ENCODE measurements around the gene RTP5. TPM values are rescaled to one million over a fixed set of nuclear protein-coding genes. Genes with fewer than 3 reads are reported as not detected.
"Not testable (repeated sequence)": the region's sequence is repeated elsewhere in the genome, so short reads cannot be mapped to it uniquely, and the experiment has no call there.

Gene RTP5
- total and polyA plus RNA-seq, 5 donors, result 0.05 TPM; not detected in 4

- H3K27ac ChIP-seq (ENCODE audit: low read length), result no peak overlapping the region
- no peaks in the 10 kb centered on the region for H3K27me3 ChIP-seq (ENCODE audit: control insufficient read depth, insufficient read depth)
- intact Hi-C loops (cut with DNase I), result loop anchor here (10.0 kb wide), 2 partner anchors 140 to 150 kb away; partner anchors contain the start of gene D2HGDH (in 3 of the 4)
- ATAC-seq, result no peak
- no peaks in the 10 kb centered on the region for H3K9me3 ChIP-seq (ENCODE audit: control insufficient read depth, low read length)
- 97% methylated on average over 17 of the region's 17 CpGs for WGBS
- H3K4me1 ChIP-seq (ENCODE audit: control insufficient read depth, insufficient read depth, low read length), result no peaks in the 10 kb centered on the region
- peak in 2 of 3 donors; percentile 41 to 50 for DNase-seq
- H3K4me3 ChIP-seq (ENCODE audit: low read length), result no peak overlapping the region
These were observed 4.9 kb downstream of the RTP5 start for GRCh38 chr2:241874277-241874925.

GRCh38 chr2:241875754-241876527, 6.4 kb downstream of the RTP5 start:
- not testable (repeated sequence) for H3K9me3 ChIP-seq (ENCODE audit: control insufficient read depth, low read length); H3K27me3 ChIP-seq (ENCODE audit: control insufficient read depth, insufficient read depth); ATAC-seq; H3K4me1 ChIP-seq (ENCODE audit: control insufficient read depth, insufficient read depth, low read length); H3K4me3 ChIP-seq (ENCODE audit: low read length); H3K27ac ChIP-seq (ENCODE audit: low read length)
- 52% methylated on average over 20 of the region's 22 CpGs for WGBS
- DNase-seq, result peak in 2 of 3 donors; percentile 62 to 80
- intact Hi-C loops (cut with DNase I), result loop anchor here (10.0 kb wide), 2 partner anchors 141 to 151 kb away; partner anchors contain the start of gene D2HGDH (in 3 of the 4)

DNA sequence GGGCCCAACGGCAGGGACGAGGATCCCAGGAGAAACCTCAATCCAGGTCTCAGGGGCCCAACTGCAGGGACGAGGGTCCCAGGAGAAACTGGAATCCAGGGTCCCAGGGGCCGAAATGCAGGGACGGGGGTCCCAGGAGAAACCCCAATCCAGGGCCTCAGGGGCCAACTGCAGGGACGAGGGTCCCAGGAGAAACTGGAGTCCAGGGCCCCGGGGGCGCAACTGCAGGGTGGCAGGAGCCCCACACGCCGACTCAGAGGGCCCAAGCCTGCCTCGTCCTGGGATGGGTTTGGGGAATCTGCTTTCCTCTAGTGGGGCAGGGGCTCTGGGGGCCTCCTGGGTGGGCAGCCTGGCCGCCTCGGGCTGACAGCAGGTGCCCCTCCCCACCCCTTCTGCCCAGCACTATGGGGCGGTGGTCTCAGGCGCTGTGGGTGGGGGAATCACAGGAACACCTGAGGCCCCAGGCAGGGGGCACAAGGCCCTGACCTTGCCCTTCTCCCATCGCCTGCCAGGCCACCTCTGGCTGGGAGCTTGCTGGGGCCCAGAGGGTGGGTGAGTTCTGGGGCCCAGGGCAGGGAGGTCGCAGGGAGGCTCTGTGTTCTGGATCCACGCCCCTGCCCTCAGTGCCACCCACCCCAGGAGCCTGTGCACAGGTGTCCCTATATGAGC, 7.1 kb downstream of the RTP5 start:
- H3K27me3 ChIP-seq (ENCODE audit: control insufficient read depth, insufficient read depth), result no peaks in the 10 kb centered on the region
- no peak overlapping the region for H3K4me3 ChIP-seq (ENCODE audit: low read length)
- WGBS, result 85% methylated on average over 18 of the region's 18 CpGs
- H3K27ac ChIP-seq (ENCODE audit: low read length), result no peak overlapping the region
- DNase-seq (peak in 2 of 3 donors; percentile 49 to 59), ATAC-seq (no peak)
- intact Hi-C loops (cut with DNase I), result loop anchor here (10.0 kb wide), 2 partner anchors 142 to 152 kb away; partner anchors contain the start of gene D2HGDH (in 3 of the 4)
- no peaks in the 10 kb centered on the region for H3K4me1 ChIP-seq (ENCODE audit: control insufficient read depth, insufficient read depth, low read length)
- H3K9me3 ChIP-seq (ENCODE audit: control insufficient read depth, low read length), result no peaks in the 10 kb centered on the region

GRCh38 chr2:241877197-241877685, 7.7 kb downstream of the RTP5 start:
- Histone ChIP-seq H3K4me1 (ENCODE audit: control insufficient read depth, insufficient read depth, low read length) (no peaks in the 10 kb centered on the region), H3K9me3 (ENCODE audit: control insufficient read depth, low read length) (no peaks in the 10 kb centered on the region), H3K27me3 (ENCODE audit: control insufficient read depth, insufficient read depth) (no peaks in the 10 kb centered on the region), H3K27ac (ENCODE audit: low read length) (no peak overlapping the region), H3K4me3 (ENCODE audit: low read length) (no peak overlapping the region)
- peak in 2 of 3 donors; percentile 41 to 58 for DNase-seq
- no peak for ATAC-seq
- intact Hi-C loops (cut with DNase I), result loop anchor here (10.0 kb wide), 2 partner anchors 142 to 152 kb away; partner anchors contain the start of gene D2HGDH (in 3 of the 4)
- WGBS, result 73% methylated on average over 16 of the region's 16 CpGs

GRCh38 chr2:241877989-241878970, 8.8 kb downstream of the RTP5 start:
- 32% methylated on average over 27 of the region's 27 CpGs for WGBS
- Histone ChIP-seq H3K9me3 (ENCODE audit: control insufficient read depth, low read length) (no peaks in the 10 kb centered on the region), H3K27me3 (ENCODE audit: control insufficient read depth, insufficient read depth) (no peaks in the 10 kb centered on the region), H3K4me1 (ENCODE audit: control insufficient read depth, insufficient read depth, low read length) (no peaks in the 10 kb centered on the region), H3K4me3 (ENCODE audit: low read length) (no peak overlapping the region), H3K27ac (ENCODE audit: low read length) (no peak overlapping the region)
- DNase-seq (peak; percentile 77 to 92 (median 91)), ATAC-seq (peak; percentile 20)
- intact Hi-C loops (cut with DNase I), result loop anchor here (10.0 kb wide), 2 partner anchors 143 to 153 kb away; partner anchors contain the start of gene D2HGDH (in 3 of the 4)

- no peaks in the 10 kb centered on the region for H3K9me3 ChIP-seq (ENCODE audit: control insufficient read depth, low read length)
- WGBS, result 82% methylated on average over 9 of the region's 9 CpGs
- no peaks in the 10 kb centered on the region for H3K27me3 ChIP-seq (ENCODE audit: control insufficient read depth, insufficient read depth)
- intact Hi-C loops (cut with DNase I), result loop anchor here (10.0 kb wide), 2 partner anchors 145 to 155 kb away; partner anchors contain the start of gene D2HGDH (in 3 of the 4)
- H3K27ac ChIP-seq (ENCODE audit: low read length), result no peak overlapping the region
- DNase-seq, result peak in 2 of 3 donors; percentile 51 to 68
- no peak for ATAC-seq
- H3K4me3 ChIP-seq (ENCODE audit: low read length), result no peak overlapping the region
- H3K4me1 ChIP-seq (ENCODE audit: control insufficient read depth, insufficient read depth, low read length), result no peaks in the 10 kb centered on the region
These were observed 9.8 kb downstream of the RTP5 start for GRCh38 chr2:241879326-241879725.

DNA sequence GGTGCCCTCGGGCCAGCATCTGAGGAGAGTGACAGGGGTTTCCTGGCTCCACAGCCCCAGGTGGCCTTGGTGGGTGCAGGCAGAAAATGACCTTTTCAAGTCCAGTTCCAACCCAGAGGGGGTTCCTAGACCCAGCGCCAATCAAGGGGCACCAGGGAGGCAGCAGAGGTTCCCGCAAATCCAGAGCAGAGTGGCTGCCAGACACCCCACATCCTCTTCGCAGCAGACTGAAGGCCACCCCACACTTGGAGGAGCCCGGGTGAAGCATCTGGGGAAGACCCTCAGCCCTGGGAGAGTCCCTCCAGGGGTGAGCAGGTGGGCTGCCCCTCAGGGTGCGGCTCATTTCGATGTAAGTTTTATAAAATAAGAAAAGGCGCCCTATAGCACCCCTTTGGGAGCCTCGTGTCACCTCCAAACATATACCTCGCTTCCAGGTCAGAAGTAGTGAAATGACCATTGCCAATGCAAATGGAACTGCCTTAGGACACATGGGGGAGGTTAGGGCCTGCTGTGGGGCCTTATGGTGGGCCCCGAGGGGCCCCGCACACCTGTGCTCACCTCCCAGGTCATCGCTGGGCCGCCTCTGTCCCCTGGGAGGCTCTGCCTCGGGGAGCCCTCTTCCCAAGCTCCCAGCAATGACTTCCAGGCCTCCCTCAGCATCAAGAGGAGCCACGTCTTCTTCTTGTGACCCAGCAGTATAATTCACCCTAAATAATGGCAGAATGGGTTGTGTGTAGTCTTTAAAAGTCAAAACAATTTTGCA, 11.0 kb downstream of the RTP5 start:
- Histone ChIP-seq H3K4me1 (ENCODE audit: control insufficient read depth, insufficient read depth, low read length) (no peaks in the 10 kb centered on the region), H3K27me3 (ENCODE audit: control insufficient read depth, insufficient read depth) (no peaks in the 10 kb centered on the region), H3K4me3 (ENCODE audit: low read length) (no peak overlapping the region), H3K27ac (ENCODE audit: low read length) (no peak overlapping the region), H3K9me3 (ENCODE audit: control insufficient read depth, low read length) (no peaks in the 10 kb centered on the region)
- DNase-seq (peak in 2 of 3 donors; percentile 57 to 62), ATAC-seq (no peak)
- WGBS, result 79% methylated on average over 16 of the region's 16 CpGs
- intact Hi-C loops (cut with DNase I), result no loop called here

GRCh38 chr2:241882091-241882625, 12.6 kb downstream of the RTP5 start:
- H3K4me3 ChIP-seq (ENCODE audit: low read length), result no peak overlapping the region
- ATAC-seq (peak; percentile 48 to 53), DNase-seq (peak; percentile 75 to 87 (median 84))
- peak overlapping the region; percentile 22 for H3K27ac ChIP-seq (ENCODE audit: low read length)
- no peaks in the 10 kb centered on the region for H3K4me1 ChIP-seq (ENCODE audit: control insufficient read depth, insufficient read depth, low read length)
- no peaks in the 10 kb centered on the region for H3K27me3 ChIP-seq (ENCODE audit: control insufficient read depth, insufficient read depth)
- WGBS, result 7% methylated on average over 23 of the region's 23 CpGs
- intact Hi-C loops (cut with DNase I), result no loop called here
- H3K9me3 ChIP-seq (ENCODE audit: control insufficient read depth, low read length), result no peaks in the 10 kb centered on the region

DNA sequence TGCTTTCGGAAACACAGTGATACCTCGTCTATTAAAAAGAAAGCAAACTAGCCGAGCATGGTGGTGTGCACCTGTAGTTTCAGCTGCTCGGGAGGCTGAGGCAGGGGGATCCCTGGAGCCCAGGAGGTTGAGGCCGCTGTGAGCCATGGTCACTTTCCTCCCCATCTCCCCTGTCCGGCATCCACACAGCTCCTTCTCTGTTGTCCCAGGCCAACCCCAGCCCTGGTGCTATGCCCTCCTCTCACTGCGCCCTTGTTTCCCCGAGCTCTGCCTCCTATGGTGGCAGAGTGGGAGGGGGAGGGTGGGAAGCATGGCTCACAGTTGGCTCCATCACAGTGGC, 15.4 kb downstream of the RTP5 start:
- H3K27ac ChIP-seq (ENCODE audit: low read length), result no peak overlapping the region
- no peak overlapping the region for H3K4me3 ChIP-seq (ENCODE audit: low read length)
- intact Hi-C loops (cut with DNase I), result no loop called here
- WGBS, result 94% methylated on average over 8 of the region's 8 CpGs
- no peaks in the 10 kb centered on the region for H3K4me1 ChIP-seq (ENCODE audit: control insufficient read depth, insufficient read depth, low read length)
- ATAC-seq (no peak), DNase-seq (no peak)
- H3K27me3 ChIP-seq (ENCODE audit: control insufficient read depth, insufficient read depth), result no peaks in the 10 kb centered on the region
- no peaks in the 10 kb centered on the region for H3K9me3 ChIP-seq (ENCODE audit: control insufficient read depth, low read length)

All from right cardiac atrium (tissue), 5 donors.